GM15510 (cell line): ENCODE data around the gene INTS2.

ENCODE experiments used
- POLR2A ChIP-seq: IDR thresholded peaks from 3 replicates; pipeline ENCODE4 v1.6.1; 2011; ENCODE audit warnings: borderline replicate concordance; ENCODE audit not compliant: insufficient read length; ENCODE audit errors: extremely low read depth

INTS2 gene

DNA sequence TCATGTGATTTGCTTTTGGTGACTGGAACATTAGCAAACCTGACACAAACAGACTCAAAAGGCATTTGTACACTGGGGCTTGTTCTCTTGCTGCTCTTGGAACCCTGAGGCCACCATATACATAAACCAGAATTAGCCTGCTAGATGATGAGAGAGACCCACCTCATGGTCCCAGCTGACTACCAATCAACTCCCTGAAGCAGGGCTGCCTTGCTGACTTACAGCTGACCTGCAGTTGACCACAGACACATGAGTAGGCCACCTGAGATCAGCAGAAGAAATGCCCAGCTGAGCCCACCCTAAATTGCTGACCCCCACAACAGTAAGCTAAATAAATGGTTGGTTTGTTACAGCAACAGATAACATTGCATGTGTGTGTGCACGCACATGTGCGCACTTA is 93.2 kb downstream of the INTS2 start:
- no peak for TF ChIP-seq POLR2A

DNA sequence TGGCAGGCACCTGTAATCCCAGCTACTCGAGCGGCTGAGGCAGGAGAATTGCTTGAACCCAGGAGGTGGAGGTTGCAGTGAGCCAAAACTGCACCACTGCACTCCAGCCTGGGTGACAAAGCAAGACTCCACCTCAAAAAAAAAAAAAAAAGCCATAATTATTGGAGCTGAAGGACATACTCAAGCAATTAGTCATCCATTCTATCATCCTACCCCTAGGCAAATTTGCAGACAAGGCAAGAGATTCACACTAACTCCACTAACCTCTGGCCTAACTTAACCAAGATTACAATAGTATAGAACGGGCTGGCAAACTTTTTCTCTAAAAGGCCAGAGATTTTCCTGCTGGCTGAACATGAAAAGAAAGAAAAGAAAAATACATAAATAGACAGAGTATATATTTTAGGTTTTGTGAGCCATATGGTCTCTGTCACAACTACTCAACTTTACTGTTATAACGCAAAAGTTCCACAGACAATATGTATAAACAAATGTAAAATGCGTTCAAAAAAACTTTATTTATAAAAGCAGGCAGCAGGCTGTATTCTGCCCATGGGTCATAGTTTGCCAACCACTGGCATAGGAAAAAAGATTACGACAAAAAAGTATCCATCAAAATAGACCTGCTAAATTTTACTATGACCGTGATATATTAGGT is 94.1 kb downstream of the INTS2 start:
- no peak for TF ChIP-seq POLR2A

DNA sequence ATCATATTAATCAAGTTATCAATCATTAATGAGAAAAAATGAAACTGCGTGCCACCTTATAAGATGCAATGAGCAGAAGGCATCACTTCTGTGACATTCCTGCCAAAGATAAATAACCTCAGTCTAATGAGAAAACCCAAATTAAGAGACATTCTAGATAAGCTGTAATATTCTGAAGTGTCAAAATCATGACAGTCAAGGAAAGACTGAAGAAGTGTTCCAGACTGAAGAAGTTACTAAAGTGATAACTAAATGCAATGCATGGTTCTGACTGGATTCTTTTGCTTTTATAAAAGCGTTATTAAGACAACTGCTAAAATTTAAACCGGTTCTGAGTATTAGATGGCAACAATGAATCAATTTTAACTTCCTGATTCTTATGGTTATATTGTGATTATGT is 95.3 kb downstream of the INTS2 start:
- no peak for TF ChIP-seq POLR2A

DNA sequence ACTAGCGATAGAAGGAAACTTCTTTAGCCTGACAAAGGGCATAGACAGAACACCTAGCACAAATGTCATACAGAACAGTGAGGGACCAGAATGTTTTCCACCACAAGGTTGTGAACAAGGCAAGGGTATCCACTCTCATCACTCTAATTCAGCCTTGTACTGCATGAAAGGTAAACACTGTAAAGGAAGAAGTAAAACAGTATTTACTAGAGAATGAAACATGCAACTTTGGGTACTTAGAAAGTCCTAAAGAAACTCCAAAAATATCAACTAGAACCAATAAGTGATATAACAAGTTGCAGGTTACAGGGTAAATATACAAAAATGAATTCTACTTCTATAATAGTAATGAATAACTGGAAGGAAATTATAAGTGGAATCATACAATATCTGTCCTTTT is 96.7 kb downstream of the INTS2 start:
- TF ChIP-seq POLR2A: no peak

DNA sequence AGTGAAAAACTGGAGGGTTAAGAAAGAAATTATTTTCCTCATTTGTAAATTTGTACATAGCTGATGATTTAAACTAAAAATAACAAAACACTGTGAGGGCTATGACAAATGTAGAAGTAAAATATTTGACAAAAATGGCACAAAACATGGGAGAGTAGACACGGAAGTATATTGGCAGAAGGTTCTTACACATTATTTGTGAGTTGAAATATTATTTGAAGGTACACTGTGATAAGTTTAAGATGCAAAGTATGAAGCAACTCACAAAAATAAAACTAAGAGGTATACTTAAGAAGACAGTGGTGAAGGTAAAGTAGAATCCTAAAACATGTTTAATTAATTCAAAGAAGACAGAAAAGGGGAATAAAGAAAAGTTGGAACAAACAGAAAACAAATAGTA is 99.1 kb downstream of the INTS2 start:
- no peak for TF ChIP-seq POLR2A

DNA sequence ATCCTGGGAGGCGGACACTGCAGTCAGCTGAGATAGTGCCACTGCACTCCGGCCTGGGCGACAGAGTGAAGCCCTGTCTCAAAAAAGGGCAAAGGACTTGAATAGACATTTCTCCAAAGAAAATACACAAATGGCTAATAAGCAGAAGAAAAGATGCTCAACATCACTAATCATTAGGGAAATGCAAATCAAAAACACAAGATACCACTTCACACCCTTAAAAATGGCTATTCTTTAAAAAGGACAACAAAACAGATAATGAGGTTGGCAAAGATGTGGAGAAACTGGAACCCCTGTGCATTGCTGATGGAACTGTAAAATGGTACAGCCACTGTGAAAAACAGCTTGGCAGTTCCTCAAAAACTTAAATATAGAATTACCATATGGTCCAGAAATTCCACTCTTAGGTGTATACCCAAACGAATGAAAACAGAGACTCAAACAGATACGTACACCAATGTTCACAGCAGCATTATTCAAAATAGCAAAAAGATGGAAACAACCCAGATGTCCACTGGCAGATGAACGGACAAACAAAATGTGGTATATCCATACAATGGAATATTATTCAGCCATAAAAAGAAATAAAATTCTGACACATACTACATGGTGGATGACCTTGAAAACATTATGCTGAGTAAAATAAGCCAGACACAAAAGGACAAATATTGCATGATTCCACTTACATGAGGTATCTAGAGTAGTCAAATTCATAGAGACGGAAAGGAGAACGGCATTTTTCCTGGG is 100.0 kb downstream of the INTS2 start:
- no peak for TF ChIP-seq POLR2A

DNA sequence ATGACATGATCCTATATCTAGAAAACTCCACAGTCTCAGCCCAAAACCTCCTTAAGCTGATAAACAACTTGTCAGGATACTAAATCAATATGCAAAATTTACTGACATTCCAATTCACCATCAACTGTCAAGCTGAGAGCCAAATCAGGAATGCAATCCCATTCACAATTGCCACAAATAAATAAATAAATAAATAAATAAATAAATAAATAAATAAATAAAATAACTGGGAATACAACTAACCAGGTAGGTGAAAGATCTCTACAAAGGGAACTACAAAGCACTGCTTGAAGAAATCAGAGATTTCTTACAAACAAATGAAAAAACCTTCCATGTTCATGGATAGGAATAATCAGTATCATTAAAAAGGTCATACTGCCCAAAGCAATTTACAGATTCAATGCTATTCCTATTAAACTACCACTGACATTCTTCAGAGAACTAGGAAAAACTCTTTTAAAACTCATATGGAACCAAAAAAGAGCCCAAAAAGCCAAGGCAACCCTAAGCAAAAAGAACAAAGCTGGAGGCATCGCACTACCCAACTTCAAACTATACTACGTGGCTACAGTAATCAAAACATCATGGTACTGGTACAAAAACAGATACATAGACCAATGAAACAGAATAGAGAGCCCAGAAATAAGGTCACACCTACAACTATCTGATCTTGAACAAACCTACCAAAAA is 102.2 kb downstream of the INTS2 start:
- no peak for TF ChIP-seq POLR2A

DNA sequence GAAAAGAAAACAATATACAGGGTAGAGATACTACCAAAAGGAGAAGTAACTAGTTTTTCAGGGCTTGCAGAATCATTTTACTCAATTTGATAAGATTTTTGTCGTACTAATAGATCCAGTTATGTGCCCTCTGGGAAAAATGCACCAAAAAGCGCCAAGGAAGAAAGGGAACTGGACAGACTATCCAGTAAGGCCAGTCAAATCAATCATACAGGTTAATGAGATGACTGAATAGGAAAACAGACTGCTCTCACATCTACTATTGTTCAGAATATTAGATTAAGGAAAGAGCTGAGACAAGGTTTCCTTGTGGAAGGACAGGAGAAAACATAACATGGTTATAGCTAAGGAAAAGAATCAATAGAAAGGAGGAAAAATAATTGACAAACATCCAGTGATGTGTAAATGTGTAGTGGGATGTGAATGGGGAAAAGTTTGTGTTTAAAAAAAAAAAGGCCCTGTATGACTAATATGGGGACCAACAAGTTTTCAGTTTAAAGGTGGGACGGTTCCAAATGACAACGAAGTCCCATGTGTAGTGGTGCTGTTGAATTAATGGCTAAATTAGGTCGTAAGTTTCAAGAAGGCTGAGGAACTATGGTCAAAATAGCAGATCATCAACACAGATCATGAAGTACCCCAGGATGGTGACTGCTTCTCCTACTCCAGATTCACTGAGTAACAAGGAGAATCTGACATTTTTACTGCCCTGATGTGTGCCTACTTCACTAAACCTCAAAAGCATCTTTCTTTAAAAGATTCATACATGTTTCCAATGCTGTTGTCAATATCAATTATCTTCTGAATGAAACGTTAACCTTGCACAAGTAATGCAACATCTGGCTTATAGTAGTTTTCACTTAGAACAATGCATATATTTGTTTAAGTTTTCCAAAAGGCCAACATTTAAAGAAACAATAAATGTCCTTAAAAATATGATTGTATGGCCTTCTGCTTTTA is 105.2 kb downstream of the INTS2 start:
- TF ChIP-seq POLR2A: no peak

DNA sequence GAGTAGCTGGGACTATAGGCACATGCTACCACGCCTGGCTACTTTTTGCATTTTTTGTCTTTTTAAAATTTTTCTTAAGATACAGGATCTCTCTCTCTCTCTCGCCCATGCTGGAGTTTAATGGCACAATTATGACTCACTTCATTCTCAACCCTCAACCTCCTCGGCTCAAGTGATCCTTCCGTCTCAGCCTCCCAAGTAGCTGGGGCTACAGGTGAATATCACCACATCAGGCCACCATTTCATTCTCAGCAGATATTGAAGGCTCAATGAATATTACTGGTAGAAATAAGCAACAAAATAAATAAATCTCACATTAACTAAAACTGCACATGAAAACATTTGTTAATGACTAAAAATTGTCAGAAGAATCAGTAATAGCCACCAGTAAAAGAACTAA is 106.1 kb downstream of the INTS2 start:
- TF ChIP-seq POLR2A: no peak

DNA sequence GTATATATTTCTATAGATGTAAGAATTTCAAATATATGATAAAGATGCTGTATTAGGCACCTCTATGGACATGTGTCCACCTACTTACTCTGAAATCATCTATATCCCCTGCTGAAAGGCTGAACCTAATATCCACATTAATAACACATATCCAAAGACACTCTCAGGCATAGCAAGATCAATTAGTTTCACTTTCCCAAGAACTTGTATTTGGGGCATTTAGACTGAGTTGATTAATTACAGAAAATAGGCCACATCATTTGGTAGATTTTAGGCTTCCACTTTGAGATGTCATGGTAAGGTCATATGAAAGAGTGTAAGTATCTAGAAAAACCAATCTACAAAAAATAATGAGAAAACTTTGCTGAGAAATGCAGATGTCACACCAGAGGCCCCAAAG is 109.6 kb downstream of the INTS2 start:
- TF ChIP-seq POLR2A: no peak

DNA sequence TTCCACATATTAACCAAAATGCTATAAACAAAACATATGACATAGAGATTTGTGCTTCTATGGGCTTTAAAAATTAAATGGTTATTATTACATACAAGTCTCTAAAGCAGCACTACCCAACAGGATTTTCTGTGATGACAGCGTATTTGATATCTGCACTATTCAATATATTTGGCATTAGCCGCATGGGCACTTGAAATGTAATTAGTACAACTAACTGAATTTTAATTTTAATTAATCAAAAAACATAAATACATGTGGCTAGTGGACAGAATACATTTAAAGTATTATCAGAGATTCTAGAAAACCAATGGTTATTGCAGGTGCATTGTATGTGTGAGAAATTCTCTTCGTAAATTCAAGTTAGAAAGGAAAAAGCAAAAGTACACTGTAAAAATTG is 110.3 kb downstream of the INTS2 start:
- TF ChIP-seq POLR2A: no peak

DNA sequence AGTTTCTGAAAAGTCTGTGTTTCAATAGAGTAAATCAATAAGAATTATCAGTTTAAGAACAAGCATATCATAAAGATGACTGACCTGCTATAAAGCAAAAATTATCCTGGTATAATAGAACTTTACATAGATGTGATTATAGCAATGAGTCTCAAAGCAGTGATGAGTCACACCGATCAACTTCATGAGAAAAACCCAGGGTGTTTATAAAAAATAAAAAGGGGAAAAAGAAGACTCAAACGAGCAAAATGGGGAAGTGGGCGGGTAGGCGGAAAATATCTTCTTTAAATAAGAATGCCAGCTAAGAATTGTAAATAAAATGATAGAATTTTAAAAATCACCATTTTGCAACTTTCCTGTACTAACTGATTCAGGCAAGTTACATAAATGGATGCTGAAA is 111.2 kb downstream of the INTS2 start:
- no peak for TF ChIP-seq POLR2A

DNA sequence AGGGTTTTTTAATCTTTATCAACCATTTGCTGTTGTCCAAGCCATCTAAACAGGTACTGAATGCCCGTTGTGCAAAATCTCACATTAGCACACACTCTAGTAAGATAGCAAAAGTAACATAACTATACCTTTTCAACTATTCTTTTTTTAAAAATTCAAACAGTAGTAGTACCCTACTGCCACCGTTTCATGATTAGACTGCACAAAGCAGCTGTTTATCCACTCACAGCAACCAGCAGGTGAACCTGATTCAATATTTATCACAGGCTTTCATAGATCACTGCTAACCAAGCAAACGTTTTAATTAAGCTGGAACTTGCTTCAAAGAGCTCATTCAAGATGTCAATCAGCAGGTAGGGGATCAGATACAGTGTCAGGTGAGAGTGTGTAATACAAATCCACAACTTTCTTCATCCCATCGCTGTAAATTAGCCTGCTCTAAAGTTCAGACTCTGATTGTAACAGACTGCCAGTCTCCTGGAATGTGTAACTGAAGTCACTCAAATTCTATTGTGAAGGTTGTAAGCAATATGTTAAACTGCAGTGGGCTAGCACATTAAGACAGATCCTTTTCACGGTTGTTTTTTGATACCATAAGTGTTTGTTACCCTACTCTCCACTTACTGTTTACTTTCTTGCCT is 111.8 kb downstream of the INTS2 start:
- no peak for TF ChIP-seq POLR2A
